ENCODE results near the gene ACIN1. TPM values are rescaled to one million over a fixed set of nuclear protein-coding genes. Genes with fewer than 3 reads are reported as not detected.

ACIN1 gene
- total and polyA plus RNA-seq, 10 of the 15 experiments (the other 5 are each of a cell fraction or from before 2014, with no cell fraction given) = 4.3 to 148 (median 93.4) TPM

DNA sequence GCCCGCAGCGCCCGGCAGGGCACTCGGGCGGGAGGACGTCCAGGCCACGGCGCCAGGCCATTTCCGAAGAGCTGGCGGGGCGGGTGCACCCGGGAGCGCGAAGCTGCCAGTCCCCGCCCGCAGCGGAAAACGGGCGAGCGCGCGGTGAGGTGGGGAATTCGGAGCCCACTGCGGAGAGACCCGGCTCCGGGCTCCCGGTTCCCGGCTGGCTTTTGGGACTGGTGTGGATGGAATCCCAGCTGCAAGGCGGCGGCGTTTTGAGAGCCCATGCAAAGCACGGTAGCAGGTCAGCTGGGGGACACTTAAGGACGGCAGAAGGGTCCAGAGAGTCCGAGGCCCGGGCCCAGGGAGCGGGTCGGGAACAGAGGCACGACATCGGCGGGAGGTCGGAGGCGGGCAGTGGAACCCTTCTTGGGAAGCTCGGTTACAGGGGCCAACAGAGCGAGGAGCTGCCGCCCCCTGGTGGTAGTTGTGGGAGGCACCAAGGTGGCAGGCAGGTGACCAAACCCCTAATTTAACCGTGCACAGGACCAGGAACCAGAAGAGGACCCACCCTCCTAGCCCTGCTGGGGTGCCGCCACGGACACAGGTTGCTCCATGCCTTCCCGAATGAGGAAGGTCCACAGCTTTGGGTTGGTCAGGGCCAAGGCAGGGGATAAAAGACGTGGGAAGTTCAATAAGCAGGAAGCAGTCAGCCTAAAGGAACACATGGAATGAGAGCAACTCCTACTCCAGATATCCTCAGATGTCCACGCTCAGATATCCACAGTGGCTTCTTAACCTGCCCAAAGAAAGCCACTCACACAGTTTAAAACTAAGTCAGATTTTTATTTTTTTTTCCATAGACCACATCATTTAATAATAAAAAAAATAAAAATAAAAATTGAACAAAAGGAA, 36.9 kb downstream of the ACIN1 start (continued):
- no peak for TF ChIP-seq KAT2A (conservative IDR thresholded peaks at IDR 0.05; ENCODE audit: control insufficient read depth, low read depth, low read length)
- TF ChIP-seq ATF7 (IDR thresholded peaks at IDR 0.05; ENCODE audit: low read depth) = no peak
- TF ChIP-seq IKZF1 (conservative IDR thresholded peaks at IDR 0.05) = peak; percentile 88
- no peak for TF ChIP-seq NFYA (IDR thresholded peaks at IDR 0.05; ENCODE audit: borderline replicate concordance, low read depth, low read length)
- TF ChIP-seq KDM1A (IDR thresholded peaks at IDR 0.05; ENCODE audit: borderline replicate concordance) = no peak
- TF ChIP-seq CBX3 (IDR thresholded peaks at IDR 0.05; ENCODE audit: borderline replicate concordance, low read depth) = no peak
- TF ChIP-seq, protein P1, sequence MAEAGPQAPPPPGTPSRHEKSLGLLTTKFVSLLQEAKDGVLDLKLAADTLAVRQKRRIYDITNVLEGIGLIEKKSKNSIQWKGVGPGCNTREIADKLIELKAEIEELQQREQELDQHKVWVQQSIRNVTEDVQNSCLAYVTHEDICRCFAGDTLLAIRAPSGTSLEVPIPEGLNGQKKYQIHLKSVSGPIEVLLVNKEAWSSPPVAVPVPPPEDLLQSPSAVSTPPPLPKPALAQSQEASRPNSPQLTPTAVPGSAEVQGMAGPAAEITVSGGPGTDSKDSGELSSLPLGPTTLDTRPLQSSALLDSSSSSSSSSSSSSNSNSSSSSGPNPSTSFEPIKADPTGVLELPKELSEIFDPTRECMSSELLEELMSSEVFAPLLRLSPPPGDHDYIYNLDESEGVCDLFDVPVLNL (IDR thresholded peaks at IDR 0.05; ENCODE audit: low read depth, low read length) = no peak
- peak; percentile 37 for TF ChIP-seq GATAD2B (conservative IDR thresholded peaks at IDR 0.05; ENCODE audit: low read depth)
- TF ChIP-seq, protein P2, sequence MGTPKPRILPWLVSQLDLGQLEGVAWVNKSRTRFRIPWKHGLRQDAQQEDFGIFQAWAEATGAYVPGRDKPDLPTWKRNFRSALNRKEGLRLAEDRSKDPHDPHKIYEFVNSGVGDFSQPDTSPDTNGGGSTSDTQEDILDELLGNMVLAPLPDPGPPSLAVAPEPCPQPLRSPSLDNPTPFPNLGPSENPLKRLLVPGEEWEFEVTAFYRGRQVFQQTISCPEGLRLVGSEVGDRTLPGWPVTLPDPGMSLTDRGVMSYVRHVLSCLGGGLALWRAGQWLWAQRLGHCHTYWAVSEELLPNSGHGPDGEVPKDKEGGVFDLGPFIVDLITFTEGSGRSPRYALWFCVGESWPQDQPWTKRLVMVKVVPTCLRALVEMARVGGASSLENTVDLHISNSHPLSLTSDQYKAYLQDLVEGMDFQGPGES (IDR thresholded peaks at IDR 0.05) = no peak
- TF ChIP-seq SMARCA5 (IDR thresholded peaks at IDR 0.05) = peak; percentile 23; the same call in 1 of the 2 replicates
- no peak for TF ChIP-seq ASH2L (IDR thresholded peaks at IDR 0.05; ENCODE audit: borderline replicate concordance, low read depth)
- 0 out of 2 replicates have a peak, but pooled peaks have one; percentile 50 for TF ChIP-seq DPF2 (IDR thresholded peaks at IDR 0.05)
- TF ChIP-seq ZZZ3 (IDR thresholded peaks at IDR 0.05; ENCODE audit: control insufficient read depth, insufficient read length, low read depth) = no peak
- TF ChIP-seq CEBPB (IDR thresholded peaks at IDR 0.05; ENCODE audit: borderline replicate concordance in 1 of 2, low read depth in 2 of 2, low read length in 2 of 2) = no peak
- TF ChIP-seq, protein P3, sequence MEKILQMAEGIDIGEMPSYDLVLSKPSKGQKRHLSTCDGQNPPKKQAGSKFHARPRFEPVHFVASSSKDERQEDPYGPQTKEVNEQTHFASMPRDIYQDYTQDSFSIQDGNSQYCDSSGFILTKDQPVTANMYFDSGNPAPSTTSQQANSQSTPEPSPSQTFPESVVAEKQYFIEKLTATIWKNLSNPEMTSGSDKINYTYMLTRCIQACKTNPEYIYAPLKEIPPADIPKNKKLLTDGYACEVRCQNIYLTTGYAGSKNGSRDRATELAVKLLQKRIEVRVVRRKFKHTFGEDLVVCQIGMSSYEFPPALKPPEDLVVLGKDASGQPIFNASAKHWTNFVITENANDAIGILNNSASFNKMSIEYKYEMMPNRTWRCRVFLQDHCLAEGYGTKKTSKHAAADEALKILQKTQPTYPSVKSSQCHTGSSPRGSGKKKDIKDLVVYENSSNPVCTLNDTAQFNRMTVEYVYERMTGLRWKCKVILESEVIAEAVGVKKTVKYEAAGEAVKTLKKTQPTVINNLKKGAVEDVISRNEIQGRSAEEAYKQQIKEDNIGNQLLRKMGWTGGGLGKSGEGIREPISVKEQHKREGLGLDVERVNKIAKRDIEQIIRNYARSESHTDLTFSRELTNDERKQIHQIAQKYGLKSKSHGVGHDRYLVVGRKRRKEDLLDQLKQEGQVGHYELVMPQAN (conservative IDR thresholded peaks at IDR 0.05) = peak; percentile 18; the same call in 1 of the 2 replicates
- TF ChIP-seq MTA2 (IDR thresholded peaks at IDR 0.05; ENCODE audit: low read depth) = no peak
- TF ChIP-seq LARP7 (IDR thresholded peaks at IDR 0.05) = peak; percentile 15; the same call in 1 of the 2 replicates
- no peak for TF ChIP-seq NFYB (IDR thresholded peaks at IDR 0.05; ENCODE audit: insufficient read depth, low read depth, low read length)
- TF ChIP-seq MXI1 (IDR thresholded peaks at IDR 0.05; ENCODE audit: low read depth, low read length) = no peak
- TF ChIP-seq IKZF2 (IDR thresholded peaks at IDR 0.05) = peak; percentile 79 to 81
- 0 out of 2 replicates have a peak, but pooled peaks have one; percentile 11 for TF ChIP-seq CREM (IDR thresholded peaks at IDR 0.05; ENCODE audit: low read depth)
- TF ChIP-seq, protein P4, sequence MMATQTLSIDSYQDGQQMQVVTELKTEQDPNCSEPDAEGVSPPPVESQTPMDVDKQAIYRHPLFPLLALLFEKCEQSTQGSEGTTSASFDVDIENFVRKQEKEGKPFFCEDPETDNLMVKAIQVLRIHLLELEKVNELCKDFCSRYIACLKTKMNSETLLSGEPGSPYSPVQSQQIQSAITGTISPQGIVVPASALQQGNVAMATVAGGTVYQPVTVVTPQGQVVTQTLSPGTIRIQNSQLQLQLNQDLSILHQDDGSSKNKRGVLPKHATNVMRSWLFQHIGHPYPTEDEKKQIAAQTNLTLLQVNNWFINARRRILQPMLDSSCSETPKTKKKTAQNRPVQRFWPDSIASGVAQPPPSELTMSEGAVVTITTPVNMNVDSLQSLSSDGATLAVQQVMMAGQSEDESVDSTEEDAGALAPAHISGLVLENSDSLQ (IDR thresholded peaks at IDR 0.05) = no peak

All from GM12878 (cell line).